AG08396 (cell line): ENCODE results near the gene ENAM.

Experiments used
- DNase-seq: peaks from one replicate; pipeline ENCODE4 v3.0.0; 2012; ENCODE audit warnings: low spot score, mixed read lengths

The ENAM gene

DNA sequence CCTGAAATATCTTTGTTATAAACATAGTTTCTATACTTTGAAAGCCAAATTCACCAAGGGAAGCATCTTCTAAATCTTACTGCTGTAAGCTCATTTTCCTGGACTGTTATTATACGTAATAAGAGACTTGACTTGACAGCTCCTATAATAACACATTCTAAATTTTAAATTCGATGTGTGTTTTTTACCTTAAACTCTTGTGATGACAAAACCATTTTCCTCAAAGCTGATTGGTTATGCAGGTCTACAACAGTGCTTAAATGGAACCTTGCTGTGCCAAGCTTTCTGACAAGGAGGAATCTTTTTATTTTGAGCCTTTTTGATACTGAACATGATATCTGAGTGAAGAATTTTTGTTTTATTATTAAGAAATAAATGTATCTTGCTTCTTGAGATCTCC, at the start of gene ENAM:
Gene ENAM (plus strand): TSS at position 301 of the 400 bp plus-strand sequence. CDS start 757 bp downstream, outside the sequence.
- DNase-seq: no peak

- DNase-seq: no peak
These were observed 46.6 kb upstream of the ENAM start for GRCh38 chr4:70581980-70582379.

GRCh38 chr4:70583952-70584834, 44.4 kb upstream of the ENAM start:
- DNase-seq: no peak

GRCh38 chr4:70586841-70587240, 41.7 kb upstream of the ENAM start:
- DNase-seq: no peak

DNA sequence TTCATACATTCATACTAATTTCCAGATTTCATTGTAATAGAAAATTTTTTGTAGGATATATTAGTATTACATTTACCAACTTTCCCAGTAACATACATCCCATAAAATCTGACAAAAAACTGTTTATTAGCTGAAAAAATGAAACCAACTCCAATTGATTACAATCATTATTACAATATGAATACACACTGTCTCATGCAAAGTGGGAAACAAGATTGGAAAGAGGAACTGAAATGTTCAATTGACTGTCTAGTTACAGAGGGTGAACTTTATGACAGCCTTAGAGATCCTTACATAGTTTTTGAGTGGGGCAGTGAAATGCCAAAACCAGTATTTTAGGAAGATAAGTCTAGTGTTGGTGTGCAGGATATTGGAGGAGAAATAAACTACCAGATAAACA, 38.8 kb upstream of the ENAM start:
- no peak for DNase-seq

- no peak for DNase-seq
These were observed 36.5 kb upstream of the ENAM start, which contains the start of gene AMBN for GRCh38 chr4:70591955-70592582. Gene AMBN, plus strand, starts transcription at chr4:70592256. Its CDS starts 103 bp downstream, at chr4:70592359.

DNA sequence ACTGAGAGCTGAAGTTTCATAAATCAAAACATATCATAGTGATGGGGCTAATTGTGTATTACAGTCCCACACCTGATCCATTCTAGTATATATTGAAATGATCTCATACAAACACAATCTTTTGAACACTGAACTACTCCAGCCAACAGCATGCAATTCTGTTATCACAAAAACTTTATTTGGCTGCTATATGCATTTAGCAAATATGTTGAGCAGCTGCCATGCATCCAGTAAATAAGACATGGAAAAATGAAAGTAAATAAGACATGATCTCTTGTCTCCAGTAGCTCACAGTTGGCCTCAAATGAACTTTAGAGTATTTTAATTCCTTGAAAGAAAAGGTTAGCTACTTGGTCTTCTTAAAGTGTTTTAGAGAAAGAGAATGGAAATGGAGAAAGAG, 34.3 kb upstream of the ENAM start:
- DNase-seq: no peak

DNA sequence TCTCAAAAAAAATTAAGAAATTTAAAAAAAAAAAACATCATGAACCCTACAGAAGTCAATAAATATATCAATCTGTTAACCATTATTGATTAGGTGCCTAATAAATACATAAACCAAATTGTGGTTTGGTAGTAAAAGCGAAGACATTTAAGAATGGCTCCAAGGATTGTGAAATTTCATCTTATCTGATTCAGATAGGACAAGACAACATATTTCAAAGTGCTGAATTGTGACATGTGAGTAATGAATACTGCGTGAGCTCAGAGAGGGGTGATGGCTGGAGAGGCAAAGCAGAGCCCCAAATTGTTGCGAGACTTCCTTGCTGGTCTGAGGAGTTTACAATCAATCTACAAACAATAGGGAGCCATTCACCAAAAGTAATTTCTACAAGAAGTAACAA, 28.2 kb upstream of the ENAM start:
- no peak for DNase-seq

- no peak for DNase-seq
These were observed 27.6 kb upstream of the ENAM start for GRCh38 chr4:70600977-70601376.

- DNase-seq: peak; percentile 49
These were observed 27.0 kb upstream of the ENAM start for GRCh38 chr4:70601422-70602039.

GRCh38 chr4:70603856-70604255, 24.7 kb upstream of the ENAM start:
- peak; percentile 12 for DNase-seq

GRCh38 chr4:70606459-70606858, 22.1 kb upstream of the ENAM start:
- DNase-seq: no peak

GRCh38 chr4:70607334-70607853, 21.1 kb upstream of the ENAM start:
- no peak for DNase-seq

DNA sequence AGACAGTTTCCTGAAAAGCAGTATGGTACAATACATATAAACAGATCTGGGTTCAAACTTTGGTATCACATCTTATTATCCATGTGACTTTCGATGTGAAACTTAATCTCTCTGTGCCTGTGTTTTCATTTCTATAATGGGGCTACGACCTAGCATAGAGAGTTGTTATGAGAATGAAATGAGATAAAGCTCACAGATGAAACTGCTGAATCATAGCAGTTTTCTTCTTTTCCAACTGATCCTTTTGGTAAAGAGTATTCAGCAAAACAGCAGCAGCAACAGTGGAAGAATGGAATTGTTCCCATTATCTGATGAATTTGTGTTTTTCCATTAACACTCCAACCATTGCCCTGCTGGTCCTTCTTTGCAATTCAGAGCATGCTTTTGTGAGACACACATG, 20.2 kb upstream of the ENAM start:
- DNase-seq: no peak

GRCh38 chr4:70613306-70614183, 15.0 kb upstream of the ENAM start:
- peak; percentile 7 for DNase-seq

DNA sequence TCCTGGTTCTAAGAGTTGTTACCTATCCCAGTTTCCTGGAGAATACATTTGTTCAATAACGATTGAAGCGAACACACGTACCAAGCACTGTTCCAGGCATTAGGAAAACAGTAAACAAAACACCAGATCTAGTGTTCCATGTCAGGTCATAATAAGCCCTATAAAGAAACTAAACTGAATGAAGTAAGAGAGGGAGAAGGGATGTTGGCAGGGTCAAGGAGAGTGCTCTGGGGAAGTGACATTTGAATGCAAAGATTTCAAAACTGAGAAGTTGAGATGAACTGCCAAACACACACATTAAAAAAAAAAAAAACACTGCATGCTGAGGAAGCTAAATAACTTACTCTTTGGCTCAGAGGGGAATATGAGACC, 14.4 kb upstream of the ENAM start:
- DNase-seq: no peak

DNA sequence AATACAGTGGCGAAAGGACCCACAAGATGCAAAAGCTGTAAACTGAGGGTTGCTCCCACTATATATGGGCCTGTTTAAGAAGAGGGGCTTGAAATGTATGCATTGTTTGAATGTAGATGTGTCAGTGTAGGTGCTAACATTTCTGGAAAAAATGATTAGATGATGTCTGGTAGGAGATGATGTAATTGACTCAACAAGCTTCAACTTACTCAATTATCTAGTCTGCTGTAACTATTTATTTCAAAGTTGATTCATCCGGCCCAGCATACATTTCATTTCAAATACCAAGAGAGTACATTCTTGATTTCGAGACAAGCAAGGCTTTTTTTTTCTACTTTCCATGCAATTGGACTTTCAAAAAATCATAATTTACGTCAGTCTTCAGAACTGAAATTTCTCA, 9.3 kb upstream of the ENAM start:
- DNase-seq: no peak

DNA sequence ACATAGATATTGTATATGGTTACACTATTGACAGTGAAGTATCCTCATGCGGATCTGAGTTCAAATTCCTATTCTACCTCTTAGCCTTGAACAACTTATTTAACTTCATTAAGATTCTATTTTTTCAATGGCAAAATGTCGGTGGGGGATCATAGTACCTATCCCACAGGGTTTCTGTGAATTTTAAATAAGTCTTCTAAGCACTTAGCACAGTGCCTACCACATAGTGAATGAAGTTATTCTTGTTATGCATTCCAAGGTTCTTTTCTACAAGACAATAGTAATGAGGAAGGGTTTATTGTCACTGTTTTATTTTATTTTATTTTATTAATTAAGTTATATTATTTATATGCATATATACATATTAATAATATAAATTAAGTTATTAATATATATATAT, 8.8 kb upstream of the ENAM start:
- no peak for DNase-seq

DNA sequence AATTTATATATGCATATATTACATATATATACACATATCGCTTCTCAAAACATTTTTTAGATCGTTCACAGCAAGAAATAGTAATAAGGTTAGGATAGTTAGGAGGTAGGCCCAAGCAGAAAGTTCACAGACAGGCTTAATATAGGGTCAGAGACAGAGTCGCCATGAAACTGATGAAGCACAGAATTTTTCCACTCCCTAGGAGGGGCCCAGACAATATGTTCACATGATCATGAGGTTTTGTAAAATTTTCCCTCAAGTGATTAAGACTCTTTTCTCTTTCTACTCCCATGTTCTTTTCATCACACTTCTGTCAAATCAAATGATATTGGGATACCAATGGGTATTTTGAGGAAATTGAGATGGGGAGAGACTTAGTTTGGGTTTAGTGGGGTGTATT, 5.2 kb upstream of the ENAM start:
- no peak for DNase-seq

- no peak for DNase-seq
These were observed 4.2 kb upstream of the ENAM start for GRCh38 chr4:70624226-70624793.

DNA sequence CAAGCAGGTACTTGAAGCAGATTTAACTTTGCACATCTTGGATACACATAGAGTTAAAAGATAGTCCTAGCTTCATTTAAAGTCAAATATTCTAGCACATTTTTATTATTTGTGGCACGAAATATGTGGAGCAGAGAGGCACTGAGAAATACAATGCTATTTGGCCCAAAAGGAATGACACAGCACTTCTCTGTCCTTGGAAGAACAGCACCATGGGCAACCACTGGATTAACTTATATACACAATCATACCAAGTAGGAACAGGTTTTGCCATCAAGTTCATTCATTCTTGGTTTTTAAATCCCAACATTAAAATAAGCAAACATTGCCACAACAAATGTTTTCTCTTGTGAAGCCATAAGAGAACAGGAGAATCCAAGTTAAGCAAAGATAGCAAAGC, 924 bp upstream of the ENAM start:
- no peak for DNase-seq
